ENCODE measurements around the gene PGD.

GRCh38 chr1:10424034-10424433 lies 25.2 kb downstream of the PGD start:
- TF ChIP-seq ZXDB (tag by site-specific recombination; IDR thresholded peaks at IDR 0.05), result no peak
- TF ChIP-seq CTCF (tag by site-specific recombination; IDR thresholded peaks at IDR 0.05), result no peak
- no peak for TF ChIP-seq YY1 (tag by site-specific recombination; IDR thresholded peaks at IDR 0.05)
